AG10803 (cell line): Measurements from ENCODE around the gene TOP1.

ENCODE experiments used
- DNase-seq: peaks from one replicate; pipeline ENCODE4 v3.0.0; 2010; ENCODE audit warnings: low read depth
- H3K4me3 ChIP-seq: 2 replicates; pipeline ENCODE4 v1.5.1; 2011; ENCODE audit warnings: mild to moderate bottlenecking, low read length, control low read depth
- TF ChIP-seq, protein P1 (sequence below): conservative IDR thresholded peaks from 2 replicates; pipeline ENCODE4 v1.5.1; 2011; ENCODE audit warnings: mild to moderate bottlenecking, low read length, control low read depth, inconsistent platforms

TOP1 gene

DNA sequence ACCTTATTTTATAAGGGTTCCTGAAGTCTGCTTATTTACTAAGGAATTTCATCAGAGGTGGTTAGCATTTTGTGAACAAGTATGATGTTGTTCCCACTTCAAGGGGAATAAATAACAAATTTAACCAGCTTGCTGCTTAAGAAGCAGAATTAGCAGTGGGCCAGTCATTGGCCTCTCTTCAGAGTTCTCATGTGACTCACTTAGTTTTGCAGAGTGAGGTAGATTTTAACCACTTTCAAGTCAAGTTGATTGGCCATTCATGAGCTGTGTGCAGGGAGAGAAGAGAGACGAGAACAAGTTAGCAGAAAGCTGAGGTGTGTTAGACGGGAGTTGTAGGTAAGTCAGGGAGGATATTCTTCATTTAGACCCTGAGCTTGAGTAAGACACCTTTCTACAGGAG is 18.1 kb downstream of the TOP1 start:
- DNase-seq: no peak
- TF ChIP-seq, protein P1, sequence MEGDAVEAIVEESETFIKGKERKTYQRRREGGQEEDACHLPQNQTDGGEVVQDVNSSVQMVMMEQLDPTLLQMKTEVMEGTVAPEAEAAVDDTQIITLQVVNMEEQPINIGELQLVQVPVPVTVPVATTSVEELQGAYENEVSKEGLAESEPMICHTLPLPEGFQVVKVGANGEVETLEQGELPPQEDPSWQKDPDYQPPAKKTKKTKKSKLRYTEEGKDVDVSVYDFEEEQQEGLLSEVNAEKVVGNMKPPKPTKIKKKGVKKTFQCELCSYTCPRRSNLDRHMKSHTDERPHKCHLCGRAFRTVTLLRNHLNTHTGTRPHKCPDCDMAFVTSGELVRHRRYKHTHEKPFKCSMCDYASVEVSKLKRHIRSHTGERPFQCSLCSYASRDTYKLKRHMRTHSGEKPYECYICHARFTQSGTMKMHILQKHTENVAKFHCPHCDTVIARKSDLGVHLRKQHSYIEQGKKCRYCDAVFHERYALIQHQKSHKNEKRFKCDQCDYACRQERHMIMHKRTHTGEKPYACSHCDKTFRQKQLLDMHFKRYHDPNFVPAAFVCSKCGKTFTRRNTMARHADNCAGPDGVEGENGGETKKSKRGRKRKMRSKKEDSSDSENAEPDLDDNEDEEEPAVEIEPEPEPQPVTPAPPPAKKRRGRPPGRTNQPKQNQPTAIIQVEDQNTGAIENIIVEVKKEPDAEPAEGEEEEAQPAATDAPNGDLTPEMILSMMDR: no peak
- no peak overlapping the region for H3K4me3 ChIP-seq

DNA sequence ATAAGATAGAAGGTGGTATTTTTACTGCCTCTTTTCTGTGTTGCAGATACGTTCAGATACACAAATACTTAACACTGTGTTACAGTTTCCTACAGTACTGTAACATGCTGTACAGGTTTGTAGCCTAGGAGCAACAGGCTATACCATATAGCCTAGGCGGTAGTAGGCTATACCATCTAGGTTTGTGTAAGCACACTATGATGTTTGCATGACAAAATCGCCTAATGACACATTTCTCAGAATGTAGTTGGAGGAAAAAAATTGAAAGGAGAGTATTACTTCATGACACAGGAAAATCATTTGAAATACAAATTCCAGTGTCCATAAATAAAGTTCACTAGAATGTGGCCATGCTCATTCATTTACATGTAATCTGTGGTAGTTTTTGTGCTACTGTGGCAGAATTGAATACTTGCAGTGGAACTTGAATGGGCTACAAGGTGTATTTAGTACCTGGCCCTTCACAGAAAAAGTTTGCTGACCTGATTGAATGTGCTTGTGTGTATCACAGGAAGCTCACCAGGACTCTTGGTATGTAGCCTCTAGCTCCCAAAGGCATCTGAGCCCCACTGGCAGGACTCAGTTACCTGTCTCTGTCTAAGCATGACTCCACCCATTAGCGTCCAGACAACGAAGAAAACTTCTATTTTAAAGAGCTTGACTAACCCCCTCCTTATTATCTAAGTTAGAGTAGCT is 18.8 kb downstream of the TOP1 start:
- no peak for DNase-seq
- TF ChIP-seq, protein P1: no peak
- no peak overlapping the region; the same call in 1 of the 2 replicates for H3K4me3 ChIP-seq

DNA sequence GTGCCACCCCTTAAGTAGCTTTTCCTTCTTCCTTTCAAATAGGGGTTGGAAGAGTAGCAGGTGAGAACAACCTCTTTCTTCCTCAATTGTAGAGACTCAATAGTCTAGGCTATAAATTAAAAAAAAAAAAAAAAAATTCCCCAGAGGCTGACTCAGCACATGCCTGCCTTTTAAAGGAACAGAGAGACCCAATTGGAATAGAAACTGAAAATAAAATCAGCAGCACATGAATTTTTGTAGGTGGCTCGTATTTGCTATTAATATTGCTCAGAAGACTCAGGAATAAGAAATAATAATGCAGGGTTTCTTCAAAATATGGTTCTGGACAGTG is 19.3 kb downstream of the TOP1 start:
- DNase-seq: peak; percentile 22
- TF ChIP-seq, protein P1: no peak
- peak overlapping the region; percentile 35 for H3K4me3 ChIP-seq

DNA sequence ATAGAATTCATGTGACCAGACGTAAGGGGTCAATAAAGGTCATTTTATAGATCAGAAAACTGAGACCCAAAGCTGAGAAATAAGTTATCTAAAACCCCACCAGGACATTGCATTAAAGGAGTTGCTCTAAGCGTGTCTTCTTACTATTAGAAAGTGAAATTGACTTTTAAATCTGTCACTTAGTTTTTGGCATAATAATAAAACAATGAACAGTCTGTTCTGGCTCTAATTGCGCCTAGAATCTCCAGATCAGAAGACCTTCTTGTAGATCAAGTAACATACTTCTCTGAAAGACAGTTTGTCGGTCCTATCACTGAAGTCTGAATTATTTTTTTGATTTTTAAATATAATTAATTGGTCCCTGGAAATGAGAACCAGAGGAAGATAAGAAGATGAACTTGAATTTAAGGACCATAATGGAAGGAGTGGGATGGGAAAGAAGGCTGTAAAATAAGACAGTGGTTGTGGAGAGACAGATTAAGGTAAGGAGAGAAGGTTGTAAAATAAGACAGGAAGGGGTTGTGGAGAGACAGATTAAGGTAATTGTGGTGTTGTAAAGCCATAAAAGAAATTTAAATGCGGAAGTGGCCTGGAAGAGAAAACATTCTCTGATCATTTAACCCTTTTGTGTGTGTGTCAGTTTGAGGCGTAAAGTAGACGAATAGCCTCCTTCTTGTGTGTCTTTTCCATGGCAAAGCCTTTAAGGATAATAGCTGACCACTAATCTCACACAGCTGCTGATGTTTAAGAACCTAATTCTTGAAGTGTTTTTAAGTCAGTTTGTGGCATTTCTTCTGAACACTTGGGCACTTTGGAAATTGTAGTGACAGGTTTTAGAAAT is 20.1 kb downstream of the TOP1 start:
- H3K4me3 ChIP-seq: peak overlapping the region; percentile 35
- TF ChIP-seq, protein P1: no peak
- DNase-seq: peak; percentile 25

DNA sequence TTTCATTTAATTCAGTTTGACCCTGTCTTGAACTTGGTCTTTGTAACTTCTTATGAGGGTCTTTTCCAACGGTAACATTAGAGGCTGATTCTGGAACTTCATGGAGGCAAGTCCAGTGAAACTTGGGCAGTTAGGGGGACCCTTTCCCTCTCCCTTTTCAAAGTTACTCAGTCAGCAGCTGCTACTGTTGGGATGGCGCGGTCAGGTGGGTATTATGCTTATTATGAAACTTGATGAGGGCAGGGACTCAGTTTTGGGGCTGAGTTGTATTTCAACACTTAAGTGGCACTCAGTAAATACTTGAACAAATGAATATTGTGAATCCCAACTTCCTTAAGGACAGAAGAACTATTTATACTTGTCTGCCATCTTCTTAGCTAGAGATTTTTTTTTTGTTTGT is 20.8 kb downstream of the TOP1 start:
- TF ChIP-seq, protein P1: no peak
- H3K4me3 ChIP-seq: no peak overlapping the region
- no peak for DNase-seq

DNA sequence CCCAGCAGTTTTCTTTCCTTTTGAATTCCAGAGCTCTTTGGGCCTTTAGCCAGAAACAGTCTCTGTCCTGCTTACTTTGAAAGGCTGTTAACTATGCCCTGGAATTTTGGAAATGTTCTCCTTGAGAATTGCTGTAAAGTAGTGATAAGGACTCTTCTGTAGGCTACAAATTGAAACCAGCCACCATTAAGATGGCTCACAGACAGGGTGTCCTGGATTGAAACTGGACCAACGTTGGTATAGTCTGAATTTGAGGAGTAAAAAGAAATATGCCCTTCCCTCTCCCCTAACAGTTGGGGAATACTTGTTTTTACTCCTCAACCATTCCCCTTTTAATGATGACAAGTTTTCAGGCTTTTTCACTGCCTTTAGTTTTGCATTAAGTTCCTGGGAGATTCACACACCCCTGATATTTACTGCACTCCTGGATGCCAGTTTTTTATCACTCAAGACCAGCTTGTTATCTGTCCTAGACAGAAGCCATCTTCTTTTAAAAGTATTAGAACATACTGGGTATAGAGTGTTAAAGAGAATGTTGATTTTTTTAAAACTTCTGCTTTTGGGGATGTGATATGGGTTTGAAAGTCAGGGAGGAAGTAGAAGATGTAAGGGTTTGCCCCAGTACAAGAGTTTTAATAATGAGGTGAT is 21.9 kb downstream of the TOP1 start:
- H3K4me3 ChIP-seq: no peak overlapping the region
- peak; percentile 79 for DNase-seq
- TF ChIP-seq, protein P1: no peak
